Muscle of leg (tissue), 11 donors: ENCODE data around the gene EMSY. TPM values are rescaled to one million over a fixed set of nuclear protein-coding genes. Genes with fewer than 3 reads are reported as not detected.

Experiments used
- DNase-seq: peaks from one replicate; pipeline ENCODE4 v3.0.0; 2013
- H3K27ac ChIP-seq: one replicate; pipeline ENCODE4 v1.5.1; 2013; ENCODE audit warnings: mild to moderate bottlenecking, low read length, control low read depth
- H3K27me3 ChIP-seq: one replicate; pipeline ENCODE4 v1.6.1; 2013; ENCODE audit warnings: low read length; ENCODE audit not compliant: control insufficient read depth, insufficient read depth
- H3K36me3 ChIP-seq: one replicate; pipeline ENCODE4 v1.6.1; 2013; ENCODE audit warnings: low read length; ENCODE audit not compliant: control insufficient read depth, insufficient read depth
- H3K4me1 ChIP-seq: one replicate; pipeline ENCODE4 v1.6.1; 2013; ENCODE audit warnings: low read length; ENCODE audit not compliant: control insufficient read depth, insufficient read depth
- H3K4me3 ChIP-seq: one replicate; pipeline ENCODE4 v1.5.1; 2013; ENCODE audit warnings: low read length, control low read depth
- H3K9me3 ChIP-seq: replicated peaks from 2 replicates; pipeline ENCODE4 v1.6.1; 2013; ENCODE audit warnings: low read depth, low read length; ENCODE audit not compliant: control insufficient read depth
- WGBS: methylation state at CpG from one replicate; pipeline ENCODE4 v1.1.5; 2013; ENCODE audit warnings: missing lambda C conversion rate; ENCODE audit not compliant: insufficient coverage; 5-methylcytosine and 5-hydroxymethylcytosine counted together
- polyA plus RNA-seq, 8 donors: library from polyadenylated mRNA; unstranded; fragments of 120-200 nt; gene quantifications; one replicate each; pipeline versions ENCODE4 v1.2.1 to v1.2.3, GENCODE V29; 2013; ENCODE audit warnings: inconsistent platforms in 1 of 8, low replicate concordance in 1 of 8; ENCODE audit not compliant: insufficient read length in 8 of 8, insufficient read depth in 1 of 8
- total RNA-seq: library from RNA; stranded (reverse); fragments of 120-200 nt; gene quantifications from one replicate; pipeline ENCODE4 v1.2.4, GENCODE V29; 2013

Gene EMSY
- total and polyA plus RNA-seq, 9 donors: 12.5 to 16.7 (median 13.6) TPM

DNA sequence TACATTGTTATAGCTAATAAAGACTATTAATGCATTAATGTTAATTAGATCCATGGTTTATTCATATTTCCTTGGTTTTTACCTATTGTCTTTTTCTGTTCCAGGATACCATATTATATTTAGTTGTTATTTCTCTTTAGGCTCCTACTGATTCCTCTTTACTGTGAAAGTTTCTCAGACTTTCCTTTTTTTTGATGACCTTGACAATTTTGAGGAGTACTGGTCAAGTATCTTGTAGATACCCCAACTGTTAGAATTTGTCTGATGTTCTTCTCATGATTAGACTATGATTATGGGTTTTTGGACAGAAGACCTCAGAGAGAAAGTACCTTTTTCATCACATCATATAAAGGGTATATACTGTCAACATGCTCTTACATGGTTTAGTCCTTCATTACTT, 26.6 kb downstream of the EMSY start:
- DNase-seq: no peak
- H3K36me3 ChIP-seq: peaks cover 18% of the 10 kb centered on the region
- H3K27ac ChIP-seq: no peak overlapping the region
- no peak overlapping the region for H3K4me3 ChIP-seq
- no peaks in the 10 kb centered on the region for H3K27me3 ChIP-seq
- no peaks in the 10 kb centered on the region for H3K9me3 ChIP-seq
- no peaks in the 10 kb centered on the region for H3K4me1 ChIP-seq

DNA sequence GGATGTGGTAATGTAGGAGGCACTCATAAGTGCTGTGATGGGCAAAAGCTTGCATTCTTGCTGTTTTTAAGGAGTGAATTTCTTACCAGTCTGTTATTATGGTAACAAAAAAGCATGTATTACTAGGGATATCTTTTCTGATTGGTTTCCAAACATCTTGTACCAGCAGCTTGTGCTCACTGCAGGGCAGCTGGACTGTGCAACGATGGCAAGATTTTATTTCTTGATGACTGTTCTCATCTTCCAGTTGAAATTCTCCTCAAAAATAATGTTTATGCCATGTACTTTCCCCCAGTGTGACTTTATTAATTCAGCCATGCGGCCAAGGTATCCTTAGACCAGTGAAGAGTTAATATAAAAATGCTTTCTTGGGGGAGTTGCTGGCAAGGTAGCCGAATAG, 35.4 kb downstream of the EMSY start:
- DNase-seq: no peak
- Histone ChIP-seq H3K4me1 (no peaks in the 10 kb centered on the region), H3K27ac (no peak overlapping the region), H3K4me3 (no peak overlapping the region), H3K27me3 (no peaks in the 10 kb centered on the region), H3K36me3 (peaks cover 9% of the 10 kb centered on the region), H3K9me3 (peaks cover 6% of the 10 kb centered on the region)
- no CpG with 5 or more reads among the region's 3 CpGs for WGBS

DNA sequence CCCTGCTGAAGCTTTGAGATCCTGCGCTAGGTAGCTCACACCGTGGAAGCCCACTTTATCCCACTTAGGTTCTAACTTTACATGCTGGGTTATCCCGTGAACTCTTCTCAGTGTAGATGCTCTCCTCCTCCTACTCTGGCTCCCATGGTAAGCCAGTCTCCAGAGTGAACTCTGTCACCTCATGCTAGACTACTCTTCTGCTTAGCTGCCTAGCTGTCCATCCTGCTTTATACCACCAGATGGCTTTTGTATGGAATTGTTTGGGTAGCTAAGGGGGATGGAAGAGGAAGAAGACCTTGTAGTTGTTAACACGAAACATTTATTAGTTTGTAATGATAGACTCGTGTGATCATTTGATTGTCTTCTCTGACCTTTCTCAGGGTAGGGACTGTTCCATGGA, 46.8 kb downstream of the EMSY start:
- no peak for DNase-seq
- 100% methylated on average over 3 of the region's 5 CpGs for WGBS
- Histone ChIP-seq H3K27me3 (no peaks in the 10 kb centered on the region), H3K4me3 (no peak overlapping the region), H3K9me3 (peaks cover 2% of the 10 kb centered on the region), H3K27ac (no peak overlapping the region), H3K36me3 (peaks cover 22% of the 10 kb centered on the region), H3K4me1 (no peaks in the 10 kb centered on the region)

DNA sequence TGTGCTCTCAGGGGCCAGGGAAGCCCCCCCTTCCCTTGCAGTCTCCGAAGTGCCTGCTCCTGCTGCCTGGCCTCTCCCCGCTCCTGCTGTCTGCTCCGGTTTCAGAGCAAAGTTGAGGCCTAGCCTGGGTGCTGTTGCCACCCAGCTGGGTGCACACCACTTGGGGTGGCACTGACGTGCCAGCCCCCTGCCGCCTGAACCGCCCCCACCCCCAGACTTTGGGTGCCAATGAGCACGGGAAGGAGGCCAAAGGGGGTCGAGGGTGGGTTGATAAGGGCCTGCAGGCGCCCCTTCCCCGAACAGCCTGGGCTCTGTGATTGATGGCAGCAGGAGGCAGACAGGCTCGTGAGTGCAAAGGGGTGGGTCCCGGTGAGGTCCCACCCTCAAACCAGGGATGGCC, 48.2 kb downstream of the EMSY start:
- H3K27ac ChIP-seq: no peak overlapping the region
- H3K36me3 ChIP-seq: peaks cover 22% of the 10 kb centered on the region
- 77% methylated on average over 11 of the region's 12 CpGs for WGBS
- no peak overlapping the region for H3K4me3 ChIP-seq
- no peaks in the 10 kb centered on the region for H3K27me3 ChIP-seq
- no peaks in the 10 kb centered on the region for H3K4me1 ChIP-seq
- DNase-seq: no peak
- H3K9me3 ChIP-seq: peaks cover 2% of the 10 kb centered on the region

DNA sequence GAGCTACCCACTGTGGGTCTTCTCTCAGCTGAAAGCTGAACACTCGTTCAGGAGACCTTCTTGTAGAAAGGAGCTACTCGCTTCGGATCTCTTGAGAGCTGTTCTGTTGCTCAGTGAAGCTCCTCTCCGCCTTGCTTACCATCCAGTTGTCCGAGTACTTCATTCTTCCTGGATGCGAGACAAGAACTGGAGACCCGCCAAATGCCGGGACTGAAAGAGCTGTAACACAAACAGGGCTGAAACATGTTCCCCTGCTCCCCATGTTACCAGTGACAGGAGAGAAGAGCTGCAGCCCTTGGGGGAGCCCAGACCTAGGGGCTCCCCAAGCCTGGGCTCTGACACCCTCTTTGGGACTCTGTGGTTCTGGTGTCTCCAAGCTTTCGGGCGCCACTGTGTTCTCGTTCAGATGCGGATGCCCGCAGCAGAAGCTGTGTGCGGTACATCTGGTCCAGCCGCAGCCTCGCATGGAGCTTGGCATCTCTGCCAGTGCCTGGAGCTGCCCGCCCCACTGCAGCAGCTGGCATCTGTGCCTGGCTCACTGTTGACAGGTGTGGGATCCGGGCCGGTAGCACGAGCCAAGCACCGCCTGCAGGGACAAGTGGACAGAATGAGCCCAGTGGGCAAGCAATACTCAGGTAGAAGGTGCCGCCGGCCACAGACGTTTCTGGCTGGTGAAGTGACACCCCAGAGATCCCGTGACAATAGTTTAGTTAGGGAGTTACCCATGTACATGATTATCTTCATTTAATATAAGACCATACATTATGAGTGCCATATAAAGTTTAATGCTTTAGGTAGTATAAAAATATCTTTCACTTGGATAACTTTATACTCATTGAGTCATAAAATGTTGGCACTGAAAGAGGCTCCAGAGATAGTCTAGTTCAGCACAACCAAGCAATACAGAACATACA, 49.1 kb downstream of the EMSY start:
- no peaks in the 10 kb centered on the region for H3K4me1 ChIP-seq
- no peaks in the 10 kb centered on the region for H3K27me3 ChIP-seq
- H3K27ac ChIP-seq: no peak overlapping the region
- H3K36me3 ChIP-seq: peaks cover 21% of the 10 kb centered on the region
- H3K4me3 ChIP-seq: no peak overlapping the region
- peaks cover 2% of the 10 kb centered on the region for H3K9me3 ChIP-seq
- WGBS: 92% methylated on average over 21 of the region's 25 CpGs
- DNase-seq: no peak

DNA sequence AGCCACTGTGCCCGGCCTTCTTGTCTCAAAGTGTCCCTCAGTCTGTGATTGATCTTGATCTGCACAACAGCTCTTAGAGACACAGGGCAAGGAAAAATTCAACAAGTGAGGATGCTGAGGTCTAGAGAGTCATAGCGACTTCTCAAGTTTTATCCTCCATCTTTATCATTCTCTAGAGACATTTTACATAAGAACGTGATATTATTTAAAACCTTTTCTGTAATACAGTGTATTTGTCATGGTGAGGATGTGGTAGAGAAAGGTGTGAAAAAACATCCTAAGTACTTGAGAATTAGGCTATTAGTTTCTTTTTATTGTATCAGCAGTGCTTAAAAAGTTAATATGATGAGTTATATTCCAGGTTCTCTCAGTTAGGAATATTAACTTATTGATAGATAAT, 50.2 kb downstream of the EMSY start:
- Histone ChIP-seq H3K36me3 (peaks cover 19% of the 10 kb centered on the region), H3K4me3 (no peak overlapping the region), H3K27me3 (no peaks in the 10 kb centered on the region), H3K9me3 (peaks cover 2% of the 10 kb centered on the region), H3K4me1 (no peaks in the 10 kb centered on the region), H3K27ac (no peak overlapping the region)
- no peak for DNase-seq
- no CpG with 5 or more reads among the region's 3 CpGs for WGBS

DNA sequence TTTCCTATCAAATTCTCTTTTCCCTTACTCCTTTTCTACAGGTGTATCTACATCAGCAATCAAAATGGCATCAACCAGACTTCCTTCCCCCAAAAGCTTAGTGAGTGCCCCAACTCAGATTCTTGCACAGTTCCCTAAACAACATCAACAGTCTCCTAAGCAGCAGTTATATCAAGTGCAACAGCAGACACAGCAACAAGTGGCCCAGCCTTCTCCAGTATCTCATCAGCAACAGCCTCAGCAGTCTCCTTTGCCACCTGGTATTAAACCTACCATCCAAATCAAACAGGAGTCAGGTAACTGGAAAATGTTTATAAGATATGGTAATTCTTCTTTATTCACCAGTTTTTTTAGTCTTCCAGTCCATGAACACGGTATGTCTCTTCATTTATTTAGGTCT, 51.4 kb downstream of the EMSY start:
- no peak for DNase-seq
- H3K36me3 ChIP-seq: peaks cover 24% of the 10 kb centered on the region
- H3K27me3 ChIP-seq: no peaks in the 10 kb centered on the region

DNA sequence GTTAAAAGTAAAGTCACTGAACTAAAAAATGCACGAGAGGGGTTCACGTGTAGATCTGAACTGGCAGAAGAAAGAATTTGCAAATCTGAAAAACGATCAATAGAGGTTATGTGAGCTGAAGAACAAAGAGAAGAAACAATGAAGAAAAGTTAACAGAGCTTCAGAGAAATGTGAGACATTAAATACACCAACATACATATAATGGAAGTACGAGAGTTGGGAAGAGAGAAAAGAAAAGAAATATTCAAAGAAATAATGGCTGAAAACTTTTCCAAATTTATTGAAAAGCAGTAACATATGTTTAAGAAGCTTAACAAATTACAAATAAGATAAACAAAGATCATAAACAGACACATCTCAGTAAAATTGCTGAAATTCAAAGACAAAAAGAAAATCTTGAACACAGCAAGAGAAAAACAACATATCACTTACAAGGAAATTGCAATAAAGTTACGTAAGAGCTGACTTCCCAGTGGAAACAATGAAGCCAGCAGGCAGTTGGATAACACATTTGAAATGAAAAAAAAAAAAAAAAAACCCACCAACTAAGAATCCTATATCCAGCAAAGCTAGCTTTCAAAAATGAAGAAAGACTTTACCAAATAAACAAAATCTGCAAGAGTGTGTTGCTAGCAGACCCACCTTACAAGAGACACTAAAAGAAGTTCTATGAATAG, 56.8 kb downstream of the EMSY start:
- Histone ChIP-seq H3K4me3 (no peak overlapping the region), H3K27ac (no peak overlapping the region), H3K36me3 (peaks cover 4% of the 10 kb centered on the region), H3K27me3 (no peaks in the 10 kb centered on the region), H3K9me3 (peaks cover 5% of the 10 kb centered on the region), H3K4me1 (no peaks in the 10 kb centered on the region)
- 100% methylated on average over 2 of the region's 5 CpGs for WGBS
- DNase-seq: no peak

More for the DNA sequence above, 51.4 kb downstream of the EMSY start:
- Histone ChIP-seq H3K4me1 (no peaks in the 10 kb centered on the region), H3K27ac (no peak overlapping the region), H3K9me3 (peaks cover 3% of the 10 kb centered on the region), H3K4me3 (no peak overlapping the region)
- WGBS: no CpG with 5 or more reads among the region's 1 CpG

DNA sequence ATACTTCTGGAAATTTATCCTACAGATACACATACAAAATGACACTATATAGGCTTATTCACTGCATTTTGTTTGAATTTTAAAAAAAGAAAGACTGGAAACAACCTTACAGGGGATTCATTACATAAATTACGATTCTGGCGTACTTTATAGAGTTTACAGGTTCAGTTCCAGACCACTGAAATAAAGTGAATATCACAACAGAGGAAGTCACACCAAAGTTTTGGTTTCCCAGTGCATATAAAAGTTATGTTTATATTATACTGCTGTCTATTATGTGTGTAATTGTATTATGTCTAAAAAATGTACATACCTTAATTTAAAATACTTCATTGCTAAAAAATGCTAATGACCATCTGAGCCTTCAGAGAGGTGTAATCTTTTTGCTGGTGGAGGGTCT, 62.0 kb downstream of the EMSY start:
- WGBS: no CpG with 5 or more reads among the region's 2 CpGs
- no peaks in the 10 kb centered on the region for H3K9me3 ChIP-seq
- H3K27ac ChIP-seq: no peak overlapping the region
- peaks cover 3% of the 10 kb centered on the region for H3K36me3 ChIP-seq
- no peak for DNase-seq
- no peak overlapping the region for H3K4me3 ChIP-seq
- no peaks in the 10 kb centered on the region for H3K27me3 ChIP-seq
- no peaks in the 10 kb centered on the region for H3K4me1 ChIP-seq
